Measurements from ENCODE around the gene LRRC18. TPM values are rescaled to one million over a fixed set of nuclear protein-coding genes. Genes with fewer than 3 reads are reported as not detected.

Gene LRRC18
- polyA plus RNA-seq, 1 experiment = not detected

- DNase-seq (ENCODE audit: low read depth) = no peak
- Histone ChIP-seq H3K36me3 (ENCODE audit: control insufficient read depth, insufficient read depth, low read length) (no peaks in the 10 kb centered on the region), H3K27me3 (ENCODE audit: control insufficient read depth, insufficient read depth, low read length) (peaks cover 2% of the 10 kb centered on the region; the same call in 1 of the 2 replicates), H3K4me3 (ENCODE audit: low read depth, low read length) (no peak overlapping the region)
- TF ChIP-seq CTCF (IDR thresholded peaks at IDR 0.05; ENCODE audit: insufficient read depth, low read depth, low read length) = no peak
- ChIA-PET CTCF (interaction anchor here (0.6 kb wide), 1 partner anchor 361 kb away, joined by 3 read pairs; no protein-coding TSS in a partner anchor), POLR2A (no interaction called here)
Observed at GRCh38 chr10:48935577-48935976, 4.1 kb downstream of the LRRC18 start.

GRCh38 chr10:48934672-48935501 lies 4.8 kb downstream of the LRRC18 start:
- H3K27me3 ChIP-seq (ENCODE audit: control insufficient read depth, insufficient read depth, low read length) = peaks cover 2% of the 10 kb centered on the region; the same call in 1 of the 2 replicates
- no peak overlapping the region for H3K4me3 ChIP-seq (ENCODE audit: low read depth, low read length)
- H3K36me3 ChIP-seq (ENCODE audit: control insufficient read depth, insufficient read depth, low read length) = no peaks in the 10 kb centered on the region
- no peak for TF ChIP-seq CTCF (IDR thresholded peaks at IDR 0.05; ENCODE audit: insufficient read depth, low read depth, low read length)
- ChIA-PET POLR2A (no interaction called here), CTCF (no interaction called here)
- no peak for DNase-seq (ENCODE audit: low read depth)

- no peak for TF ChIP-seq CTCF (IDR thresholded peaks at IDR 0.05; ENCODE audit: insufficient read depth, low read depth, low read length)
- no peak overlapping the region for H3K4me3 ChIP-seq (ENCODE audit: low read depth, low read length)
- no peak for DNase-seq (ENCODE audit: low read depth)
- peaks cover 2% of the 10 kb centered on the region; the same call in 1 of the 2 replicates for H3K27me3 ChIP-seq (ENCODE audit: control insufficient read depth, insufficient read depth, low read length)
- ChIA-PET POLR2A (no interaction called here), CTCF (no interaction called here)
- no peaks in the 10 kb centered on the region for H3K36me3 ChIP-seq (ENCODE audit: control insufficient read depth, insufficient read depth, low read length)
Observed at GRCh38 chr10:48932831-48933664, 6.6 kb downstream of the LRRC18 start.

GRCh38 chr10:48931188-48931587 lies 8.5 kb downstream of the LRRC18 start:
- ChIA-PET CTCF (no interaction called here), POLR2A (no interaction called here)
- H3K36me3 ChIP-seq (ENCODE audit: control insufficient read depth, insufficient read depth, low read length) = no peaks in the 10 kb centered on the region
- TF ChIP-seq CTCF (IDR thresholded peaks at IDR 0.05; ENCODE audit: insufficient read depth, low read depth, low read length) = no peak
- H3K27me3 ChIP-seq (ENCODE audit: control insufficient read depth, insufficient read depth, low read length) = peaks cover 4% of the 10 kb centered on the region; the same call in 1 of the 2 replicates
- DNase-seq (ENCODE audit: low read depth) = no peak
- no peak overlapping the region for H3K4me3 ChIP-seq (ENCODE audit: low read depth, low read length)

GRCh38 chr10:48929413-48929990 lies 10.1 kb downstream of the LRRC18 start:
- TF ChIP-seq CTCF (IDR thresholded peaks at IDR 0.05; ENCODE audit: insufficient read depth, low read depth, low read length) = no peak
- CTCF ChIA-PET = no interaction called here
- Histone ChIP-seq H3K4me3 (ENCODE audit: low read depth, low read length) (no peak overlapping the region), H3K27me3 (ENCODE audit: control insufficient read depth, insufficient read depth, low read length) (peaks cover 3% of the 10 kb centered on the region; the same call in 1 of the 2 replicates), H3K36me3 (ENCODE audit: control insufficient read depth, insufficient read depth, low read length) (no peaks in the 10 kb centered on the region)
- POLR2A ChIA-PET = no interaction called here
- no peak for DNase-seq (ENCODE audit: low read depth)

All from BJ (cell line).